ENCODE measurements around the gene EPHA3. TPM values are rescaled to one million over a fixed set of nuclear protein-coding genes. Genes with fewer than 3 reads are reported as not detected.

The EPHA3 gene
- total RNA-seq, 2 experiments from 2014 or later = not detected

DNA sequence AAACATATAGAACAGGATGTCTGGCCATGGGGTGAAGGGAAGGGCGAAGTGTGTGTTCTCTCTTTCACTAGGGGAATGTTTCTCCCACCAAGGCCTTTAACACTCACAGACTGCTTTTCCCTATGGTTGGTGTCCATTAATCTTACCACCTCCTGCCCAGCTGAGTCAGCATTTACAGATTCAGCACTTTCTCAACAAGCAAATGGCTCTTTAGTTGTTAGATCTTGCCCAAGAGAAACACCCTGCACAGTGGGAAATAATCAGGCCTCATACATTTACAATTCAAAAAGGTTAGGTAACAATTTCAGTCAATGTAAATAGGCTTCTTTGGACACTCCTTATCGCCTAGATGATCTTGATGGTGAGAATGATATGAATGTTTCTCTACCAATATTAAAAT is 418.2 kb downstream of the EPHA3 start:
- H3K36me3 Mint-ChIP-seq = no peaks in the 10 kb centered on the region
- peaks cover 9% of the 10 kb centered on the region for H3K9me3 Mint-ChIP-seq (ENCODE audit: low read depth)
- H3K4me1 Mint-ChIP-seq = no peaks in the 10 kb centered on the region
- H3K27me3 Mint-ChIP-seq = no peaks in the 10 kb centered on the region
- no peak overlapping the region for H3K4me3 Mint-ChIP-seq
- DNase-seq = no peak
- ATAC-seq = no peak
- CTCF ChIA-PET = no interaction called here
- H3K27ac Mint-ChIP-seq = no peak overlapping the region

DNA sequence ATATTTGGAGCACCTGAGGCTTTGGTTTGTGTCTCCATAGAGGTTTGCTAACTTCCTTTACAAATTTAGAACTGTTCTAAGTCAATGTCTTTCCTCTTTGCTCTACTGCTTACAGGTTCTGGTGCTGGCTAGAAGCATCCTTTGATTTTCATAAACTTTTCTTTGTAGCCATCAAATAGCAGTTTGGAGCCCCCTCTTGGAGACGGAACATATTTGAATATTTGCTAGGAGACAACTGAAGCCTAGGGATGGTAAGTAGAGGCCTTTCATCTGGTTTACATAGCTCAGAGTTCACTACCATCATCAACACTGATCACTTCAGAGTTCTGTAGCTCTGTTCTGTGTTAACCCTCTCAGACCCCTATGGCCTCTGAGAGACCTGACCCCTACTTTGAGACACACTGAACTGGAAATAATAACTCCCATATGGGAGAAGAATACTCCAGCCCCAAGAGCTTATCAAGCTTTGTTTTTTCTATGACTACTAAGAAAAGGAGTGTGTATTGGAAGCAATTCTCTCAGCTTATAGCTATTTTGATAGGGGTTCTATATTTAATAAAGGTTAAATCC is 420.4 kb downstream of the EPHA3 start:
- H3K4me3 Mint-ChIP-seq = no peak overlapping the region
- no peaks in the 10 kb centered on the region for H3K36me3 Mint-ChIP-seq
- H3K9me3 Mint-ChIP-seq (ENCODE audit: low read depth) = peaks cover 9% of the 10 kb centered on the region
- DNase-seq (no peak), ATAC-seq (no peak)
- H3K27me3 Mint-ChIP-seq = no peaks in the 10 kb centered on the region
- CTCF ChIA-PET = no interaction called here
- no peaks in the 10 kb centered on the region for H3K4me1 Mint-ChIP-seq
- H3K27ac Mint-ChIP-seq = no peak overlapping the region
